Measurements from ENCODE around the gene GSX1.

DNA sequence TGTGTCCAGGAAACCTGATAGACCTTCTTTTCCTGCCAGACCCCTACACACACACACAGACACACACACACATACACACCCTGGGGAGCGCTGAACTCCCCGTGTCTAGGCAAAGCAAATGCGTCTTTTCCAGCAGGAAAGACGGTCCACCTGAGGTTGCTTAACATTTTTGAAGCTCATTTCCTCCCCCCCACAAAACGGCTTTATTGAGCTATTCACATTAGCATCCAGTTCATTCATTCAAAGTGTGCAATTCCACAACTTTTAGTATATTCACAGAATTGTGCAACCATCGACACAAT is 3.4 kb downstream of the GSX1 start:
- TF ChIP-seq CTCF (IDR thresholded peaks at IDR 0.05): no peak
- TF ChIP-seq POLR2AphosphoS5 (IDR thresholded peaks at IDR 0.05; ENCODE audit: low read depth, low read length): no peak
- no peak for TF ChIP-seq SMC3 (IDR thresholded peaks at IDR 0.05; ENCODE audit: low read depth, low read length)
